Activated T-helper 1 cell treated with anti-CD3 and anti-CD28 coated beads, Interleukin-12 subunit alpha, Interleukin-12 subunit beta, Interleukin-2, Interleukin-4 antibody, amounts not matched to agents 30 ng/mL and 10 ng/mL and 1 ng/mL, durations not matched to agents 14 hours and 24 hours and 36 hours (primary cell): Measurements from ENCODE around the gene ADGRA1. TPM values are rescaled to one million over a fixed set of nuclear protein-coding genes. Genes with fewer than 3 reads are reported as not detected.

ENCODE experiments used
- DNase-seq: peaks from one replicate; pipeline ENCODE4 v3.0.0; 2021; ENCODE audit warnings: low spot score
- H3K27ac Mint-ChIP-seq: one replicate; pipeline ENCODE4 v1.8.0; 2021; ENCODE audit warnings: mild to moderate bottlenecking, mixed read lengths
- H3K27me3 Mint-ChIP-seq: one replicate; pipeline ENCODE4 v1.8.0; 2022; ENCODE audit warnings: mild to moderate bottlenecking, moderate library complexity, mixed read lengths; ENCODE audit not compliant: insufficient read depth
- H3K36me3 Mint-ChIP-seq: one replicate; pipeline ENCODE4 v1.8.0; 2021; ENCODE audit warnings: low read depth, mixed read lengths
- H3K4me1 Mint-ChIP-seq: one replicate; pipeline ENCODE4 v1.8.0; 2021; ENCODE audit warnings: low read depth, mixed read lengths
- H3K4me3 Mint-ChIP-seq: one replicate; pipeline ENCODE4 v1.8.0; 2021; ENCODE audit warnings: mild to moderate bottlenecking, moderate library complexity, mixed read lengths
- H3K9me3 Mint-ChIP-seq: one replicate; pipeline ENCODE4 v1.8.0; 2021; ENCODE audit warnings: mixed read lengths
- intact Hi-C: fragments of 100-400 bp; cut with micrococcal nuclease; formaldehyde crosslinking; loops from one replicate; pipeline ENCODE4 v1.15.1; 2024
- total RNA-seq: library from RNA; stranded (reverse); gene quantifications from 2 replicates; pipeline ENCODE4 v1.2.3, GENCODE V29; 2022

The ADGRA1 gene
- total RNA-seq, 1 donor from 2014 or later: not detected

DNA sequence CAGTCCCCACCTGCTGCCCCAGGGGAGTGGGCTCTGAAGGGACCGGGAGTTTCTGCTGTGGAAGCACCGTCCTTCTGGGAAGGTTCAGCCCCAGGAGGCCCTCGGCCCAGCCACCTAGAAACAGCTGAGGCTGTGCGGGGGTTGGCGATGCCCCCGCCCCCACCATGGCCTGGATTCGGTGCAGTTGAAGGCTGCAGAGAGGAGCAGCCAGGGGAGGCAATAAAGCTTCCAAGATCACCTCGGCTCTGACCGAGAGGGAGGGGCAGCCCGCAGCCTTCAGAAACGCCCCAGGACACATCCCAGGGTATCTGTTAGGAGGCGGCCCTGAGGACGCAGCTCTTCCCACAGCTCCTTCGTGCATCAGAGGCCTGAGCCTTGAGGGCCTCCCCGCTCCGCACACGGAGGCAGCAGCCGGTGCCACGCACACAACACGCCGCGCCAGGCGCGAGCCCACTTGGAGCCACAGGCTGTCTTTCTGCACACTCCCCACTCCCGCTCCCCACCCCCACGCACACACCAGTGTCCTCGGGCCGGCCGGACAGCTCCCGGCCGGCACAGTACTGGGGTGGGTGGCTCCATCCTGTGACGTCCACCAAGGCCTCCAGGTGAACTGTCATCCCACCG is 73.9 kb downstream of the ADGRA1 start:
- Mint-ChIP-seq H3K4me1 (no peaks in the 10 kb centered on the region), H3K27ac (no peak overlapping the region), H3K36me3 (no peaks in the 10 kb centered on the region), H3K4me3 (no peak overlapping the region), H3K9me3 (no peaks in the 10 kb centered on the region), H3K27me3 (peaks cover 3% of the 10 kb centered on the region)
- intact Hi-C loops: no loop called here
- DNase-seq: no peak

DNA sequence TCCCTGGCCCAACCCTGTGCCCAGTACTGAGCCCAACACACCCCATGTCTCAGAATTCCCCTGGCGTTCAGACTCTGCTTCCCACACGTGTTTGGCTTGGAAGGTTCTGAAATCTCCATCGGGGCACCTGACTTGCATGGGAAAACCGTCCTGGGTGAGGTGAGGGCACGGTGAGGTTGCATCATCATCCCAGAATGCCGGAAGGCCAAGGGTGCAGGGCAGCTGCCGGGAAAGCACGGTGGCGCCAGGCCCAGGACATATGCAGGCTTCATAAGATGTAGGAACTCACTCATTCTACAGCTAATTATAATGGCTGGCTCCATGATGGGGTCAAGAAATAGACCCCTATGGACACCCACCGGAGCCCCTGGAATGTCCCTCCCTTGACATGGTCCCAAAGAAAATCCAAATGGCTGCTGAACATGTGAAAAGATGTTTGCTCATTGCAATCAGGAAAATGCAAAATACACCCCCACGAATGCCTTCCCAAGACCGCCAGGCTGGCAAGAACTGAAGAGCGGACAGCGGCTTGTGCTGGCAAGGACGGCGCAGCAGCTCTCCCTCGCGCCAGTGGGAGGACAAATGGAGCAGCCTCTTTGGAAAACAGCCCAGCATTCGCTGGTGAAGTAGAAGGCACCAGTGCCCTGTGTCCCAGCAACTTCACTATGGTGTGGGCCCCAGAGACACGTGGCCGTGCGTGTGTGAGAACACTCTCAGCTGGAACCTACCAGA is 74.6 kb downstream of the ADGRA1 start:
- intact Hi-C loops: no loop called here
- Mint-ChIP-seq H3K4me1 (no peaks in the 10 kb centered on the region), H3K27me3 (peaks cover 3% of the 10 kb centered on the region), H3K4me3 (no peak overlapping the region), H3K36me3 (no peaks in the 10 kb centered on the region), H3K9me3 (no peaks in the 10 kb centered on the region), H3K27ac (no peak overlapping the region)
- DNase-seq: no peak

DNA sequence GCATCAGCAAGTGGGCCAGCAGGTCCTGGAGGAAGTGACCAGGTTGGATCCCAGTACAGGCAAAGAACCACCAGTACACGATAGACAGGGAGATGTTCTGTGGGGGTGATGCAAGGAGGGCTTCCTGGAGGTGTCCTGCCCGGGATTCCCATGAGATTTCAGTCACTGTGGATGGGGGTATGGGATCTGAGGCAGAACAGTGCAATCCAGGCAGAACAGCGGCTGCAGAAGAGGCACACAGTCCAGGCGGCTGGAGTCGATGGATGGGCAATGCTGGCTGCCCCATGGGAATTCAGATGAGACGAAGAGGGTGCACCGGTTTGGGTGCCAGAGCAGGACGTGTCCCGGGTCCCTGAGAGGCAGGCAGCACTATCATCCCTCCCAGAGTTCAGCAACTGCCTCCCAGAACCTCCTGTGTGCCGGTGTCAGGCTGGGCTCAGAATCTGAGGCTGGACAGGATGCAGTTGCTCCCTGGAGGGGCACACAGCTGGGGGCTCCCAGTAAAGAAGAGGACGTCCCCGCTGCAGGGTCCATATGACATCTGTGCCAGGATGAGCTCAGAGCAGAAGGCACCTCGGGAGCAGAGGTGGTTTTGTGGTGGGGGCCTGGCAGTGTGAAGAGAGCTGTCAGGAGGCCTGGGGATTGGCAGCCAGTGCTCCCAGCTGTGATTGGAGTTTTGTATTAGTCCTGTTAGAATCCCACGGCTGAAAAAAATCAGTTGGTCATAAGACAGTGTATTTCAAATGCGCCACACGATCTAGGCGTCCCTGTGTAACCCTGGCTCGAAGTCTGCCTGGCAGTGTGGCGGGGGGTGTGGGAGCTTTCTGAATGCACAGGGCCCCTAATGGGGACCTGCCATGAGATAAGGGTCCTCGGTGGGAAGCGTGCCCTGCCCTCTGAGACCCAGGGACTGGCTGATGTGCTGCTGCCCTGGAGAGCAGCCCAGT is 75.5 kb downstream of the ADGRA1 start:
- H3K4me3 Mint-ChIP-seq: no peak overlapping the region
- H3K27me3 Mint-ChIP-seq: peaks cover 3% of the 10 kb centered on the region
- H3K4me1 Mint-ChIP-seq: no peaks in the 10 kb centered on the region
- intact Hi-C loops: no loop called here
- H3K36me3 Mint-ChIP-seq: no peaks in the 10 kb centered on the region
- no peak overlapping the region for H3K27ac Mint-ChIP-seq
- no peak for DNase-seq
- H3K9me3 Mint-ChIP-seq: no peaks in the 10 kb centered on the region

DNA sequence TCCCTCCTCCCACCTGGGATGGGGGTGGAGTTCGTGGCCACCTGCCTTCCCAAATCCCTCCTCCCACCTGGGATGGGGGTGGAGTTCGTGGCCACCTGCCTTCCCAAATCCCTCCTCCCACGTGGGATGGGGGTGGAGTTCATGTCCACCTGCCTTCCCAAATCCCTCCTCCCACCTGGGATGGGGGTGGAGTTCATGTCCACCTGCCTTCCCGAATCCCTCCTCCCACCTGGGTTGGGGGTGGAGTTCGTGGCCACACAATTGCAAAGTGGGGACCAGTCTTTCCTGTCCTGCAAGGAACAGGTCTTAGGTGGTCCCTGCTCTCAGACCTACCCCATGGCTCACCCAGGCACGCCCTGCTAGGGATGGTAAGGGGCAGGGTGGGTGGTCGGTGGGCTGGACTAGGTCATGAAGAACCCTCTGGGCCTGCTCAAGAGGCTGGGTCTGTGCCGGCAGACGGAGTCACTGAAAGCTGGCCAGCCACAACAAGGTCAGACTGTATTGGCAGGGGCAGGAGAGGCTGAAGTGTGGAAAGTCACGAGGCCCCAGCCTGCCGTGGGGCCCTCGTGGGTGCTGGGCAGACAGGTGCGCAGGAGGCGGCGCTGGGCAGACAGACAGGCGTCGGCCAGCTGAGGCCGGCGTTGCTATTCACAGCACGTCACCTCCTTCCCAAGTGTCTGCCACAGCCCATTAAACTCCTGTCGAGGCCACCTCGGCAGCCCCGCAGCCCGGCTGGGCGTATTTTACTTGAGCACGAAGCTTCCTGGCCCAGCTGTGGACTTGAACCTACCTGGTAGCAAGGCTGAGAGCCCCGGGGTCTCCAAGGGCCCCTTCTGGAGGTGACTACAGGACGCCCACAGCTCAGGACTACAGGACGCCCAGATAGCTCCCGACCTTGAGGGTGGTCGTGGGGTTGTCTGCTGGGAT is 76.4 kb downstream of the ADGRA1 start:
- Mint-ChIP-seq H3K4me1 (no peaks in the 10 kb centered on the region), H3K36me3 (no peaks in the 10 kb centered on the region), H3K4me3 (no peak overlapping the region), H3K27me3 (peaks cover 3% of the 10 kb centered on the region), H3K27ac (no peak overlapping the region), H3K9me3 (no peaks in the 10 kb centered on the region)
- intact Hi-C loops: no loop called here
- no peak for DNase-seq

DNA sequence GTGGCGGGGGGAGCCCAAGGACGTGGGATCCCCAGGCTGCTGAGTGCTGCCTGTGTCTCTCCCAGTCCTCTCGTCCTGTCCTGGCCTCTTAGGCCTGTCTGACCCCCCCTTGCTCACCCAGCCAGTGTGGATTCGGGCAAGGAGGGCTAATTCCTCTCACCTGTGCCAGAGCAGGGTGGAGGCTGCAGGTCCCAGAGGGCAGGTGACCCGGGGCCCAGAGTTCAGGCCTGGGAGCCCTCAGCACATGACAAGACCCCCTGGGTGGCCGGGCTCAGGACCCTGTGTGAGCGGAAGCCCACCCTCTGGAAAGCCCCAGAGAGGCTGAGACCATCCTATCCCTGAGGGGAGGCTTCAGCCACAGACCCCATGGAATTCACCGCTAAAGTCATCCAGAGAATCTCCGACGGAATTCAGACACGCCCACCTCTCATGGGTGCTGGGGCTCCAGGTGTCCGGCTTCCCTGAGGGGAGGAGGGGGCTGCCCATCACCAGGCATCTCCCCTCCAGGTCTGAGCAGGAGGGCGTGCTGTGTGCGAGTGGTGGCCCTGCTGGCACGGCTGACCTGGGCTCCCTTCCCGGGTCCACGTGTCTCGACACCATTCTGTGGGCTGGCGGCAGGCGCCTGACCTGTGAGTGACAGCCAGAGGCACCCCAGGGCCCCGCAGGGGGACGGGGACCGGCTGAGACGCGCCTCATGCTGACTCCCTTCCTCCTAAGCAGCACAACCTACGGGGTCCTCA is 77.3 kb downstream of the ADGRA1 start:
- Mint-ChIP-seq H3K27ac (no peak overlapping the region), H3K4me1 (no peaks in the 10 kb centered on the region), H3K27me3 (peaks cover 3% of the 10 kb centered on the region), H3K9me3 (no peaks in the 10 kb centered on the region), H3K4me3 (no peak overlapping the region), H3K36me3 (no peaks in the 10 kb centered on the region)
- no peak for DNase-seq
- intact Hi-C loops: no loop called here

DNA sequence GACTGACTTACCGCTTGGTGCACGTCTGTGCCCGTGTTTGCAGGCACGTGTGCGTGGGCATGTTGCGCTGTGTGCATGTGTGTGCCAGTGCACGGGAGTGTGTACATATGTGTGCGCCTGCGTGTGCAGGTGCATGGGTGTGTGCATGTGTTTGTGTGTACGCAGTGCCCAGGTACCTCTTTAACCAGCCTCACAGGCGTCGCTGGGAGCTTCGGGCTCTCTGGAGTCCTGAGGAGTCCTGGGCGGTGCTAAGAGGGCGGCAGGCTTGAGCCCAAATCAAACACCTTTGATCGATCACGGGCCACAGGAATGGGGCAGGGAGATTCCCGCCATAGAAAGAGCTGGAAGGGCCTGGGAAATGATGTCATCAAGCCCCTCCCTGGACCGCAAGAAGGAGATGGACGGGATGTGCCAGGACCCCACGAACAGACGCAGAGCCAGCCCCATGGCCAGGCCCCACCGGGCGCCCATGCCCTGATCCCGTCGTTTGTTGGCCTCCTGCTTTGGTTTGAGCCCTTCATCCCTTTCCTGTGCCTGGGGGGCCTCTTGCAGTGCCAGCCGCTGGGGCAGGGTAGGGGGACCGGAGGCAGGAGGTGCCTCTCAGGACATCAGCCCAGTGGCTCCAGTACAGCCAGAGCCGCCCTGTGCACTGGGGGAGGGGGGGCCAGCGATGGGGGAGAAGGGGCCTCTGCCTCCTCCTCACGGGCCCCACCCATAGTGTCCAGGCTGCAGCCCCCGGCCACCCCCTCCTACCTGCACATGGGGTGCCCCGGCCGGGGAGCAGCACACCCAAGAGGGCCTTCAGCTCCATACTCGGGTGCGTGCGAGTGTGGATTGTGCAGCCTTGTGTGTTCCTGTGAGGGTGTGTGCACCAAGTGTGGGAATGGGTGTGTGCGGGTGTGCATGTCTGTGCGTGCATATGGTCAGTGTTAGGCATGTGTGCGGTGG is 78.1 kb downstream of the ADGRA1 start:
- H3K27ac Mint-ChIP-seq: no peak overlapping the region
- H3K36me3 Mint-ChIP-seq: no peaks in the 10 kb centered on the region
- H3K4me1 Mint-ChIP-seq: no peaks in the 10 kb centered on the region
- no peak overlapping the region for H3K4me3 Mint-ChIP-seq
- no peak for DNase-seq
- intact Hi-C loops: no loop called here
- peaks cover 3% of the 10 kb centered on the region for H3K27me3 Mint-ChIP-seq
- H3K9me3 Mint-ChIP-seq: no peaks in the 10 kb centered on the region

DNA sequence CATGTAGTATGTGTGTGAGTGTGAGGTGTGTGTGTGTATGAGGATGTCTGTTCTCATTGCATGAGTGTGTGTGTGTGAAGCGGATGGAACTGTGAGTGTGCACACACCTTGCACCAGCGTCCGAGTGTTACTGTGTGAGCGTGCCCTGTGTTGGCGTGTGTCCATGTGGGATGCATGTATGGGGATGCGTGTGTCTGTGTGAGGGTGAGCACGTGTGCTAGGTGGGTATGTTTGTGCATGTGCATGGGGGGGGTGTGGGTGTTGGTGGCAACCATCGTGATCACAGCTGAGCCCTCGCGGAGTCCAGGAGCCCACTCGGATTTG is 78.7 kb downstream of the ADGRA1 start:
- H3K27me3 Mint-ChIP-seq: no peaks in the 10 kb centered on the region
- no peaks in the 10 kb centered on the region for H3K36me3 Mint-ChIP-seq
- H3K27ac Mint-ChIP-seq: no peak overlapping the region
- intact Hi-C loops: no loop called here
- no peaks in the 10 kb centered on the region for H3K9me3 Mint-ChIP-seq
- no peak for DNase-seq
- H3K4me1 Mint-ChIP-seq: no peaks in the 10 kb centered on the region
- H3K4me3 Mint-ChIP-seq: no peak overlapping the region

DNA sequence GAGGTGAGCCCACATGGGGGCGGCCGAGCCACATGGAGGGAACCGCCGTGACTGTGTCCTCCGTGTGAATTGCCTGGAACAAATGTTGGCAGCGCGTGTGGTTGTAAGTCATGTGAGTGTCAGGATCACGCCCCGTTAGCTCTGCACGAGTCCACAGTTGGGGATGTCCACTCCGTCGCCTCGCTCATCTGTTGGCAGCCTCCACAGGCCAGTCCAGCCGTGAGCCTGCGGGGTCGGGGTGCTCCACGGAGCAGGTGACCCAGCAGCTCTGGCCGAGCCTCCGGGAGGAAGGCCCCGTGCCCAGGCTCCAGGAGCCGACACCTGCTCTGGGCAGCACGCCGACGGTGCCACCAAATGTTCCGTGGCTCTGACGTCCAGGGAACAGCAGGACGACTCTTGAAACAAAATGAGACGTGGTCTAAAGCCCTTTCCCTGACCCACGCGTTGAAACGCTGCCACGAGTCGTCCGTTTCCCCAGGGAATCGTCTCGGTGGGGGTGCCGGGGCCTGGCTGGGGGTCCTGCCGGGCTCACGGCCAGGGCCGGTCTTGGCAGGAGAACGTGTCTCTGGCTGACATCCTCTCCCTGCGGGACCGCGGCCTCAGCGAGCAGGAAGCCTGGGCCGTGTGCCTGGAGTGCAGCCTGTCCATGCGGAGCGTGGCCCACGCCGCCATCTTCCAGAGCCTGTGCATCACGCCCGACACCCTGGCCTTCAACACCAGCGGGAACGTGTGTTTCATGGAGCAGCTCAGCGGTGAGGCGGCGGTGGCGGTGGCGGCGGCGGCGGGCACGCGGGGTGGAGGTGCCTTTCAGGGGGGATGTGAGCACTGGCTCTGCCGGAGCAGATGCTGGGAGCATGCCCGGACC is 79.3 kb downstream of the ADGRA1 start:
- H3K4me3 Mint-ChIP-seq: no peak overlapping the region
- no peak overlapping the region for H3K27ac Mint-ChIP-seq
- no peak for DNase-seq
- no peaks in the 10 kb centered on the region for H3K36me3 Mint-ChIP-seq
- no peaks in the 10 kb centered on the region for H3K9me3 Mint-ChIP-seq
- peaks cover 2% of the 10 kb centered on the region for H3K27me3 Mint-ChIP-seq
- no peaks in the 10 kb centered on the region for H3K4me1 Mint-ChIP-seq
- intact Hi-C loops: no loop called here

DNA sequence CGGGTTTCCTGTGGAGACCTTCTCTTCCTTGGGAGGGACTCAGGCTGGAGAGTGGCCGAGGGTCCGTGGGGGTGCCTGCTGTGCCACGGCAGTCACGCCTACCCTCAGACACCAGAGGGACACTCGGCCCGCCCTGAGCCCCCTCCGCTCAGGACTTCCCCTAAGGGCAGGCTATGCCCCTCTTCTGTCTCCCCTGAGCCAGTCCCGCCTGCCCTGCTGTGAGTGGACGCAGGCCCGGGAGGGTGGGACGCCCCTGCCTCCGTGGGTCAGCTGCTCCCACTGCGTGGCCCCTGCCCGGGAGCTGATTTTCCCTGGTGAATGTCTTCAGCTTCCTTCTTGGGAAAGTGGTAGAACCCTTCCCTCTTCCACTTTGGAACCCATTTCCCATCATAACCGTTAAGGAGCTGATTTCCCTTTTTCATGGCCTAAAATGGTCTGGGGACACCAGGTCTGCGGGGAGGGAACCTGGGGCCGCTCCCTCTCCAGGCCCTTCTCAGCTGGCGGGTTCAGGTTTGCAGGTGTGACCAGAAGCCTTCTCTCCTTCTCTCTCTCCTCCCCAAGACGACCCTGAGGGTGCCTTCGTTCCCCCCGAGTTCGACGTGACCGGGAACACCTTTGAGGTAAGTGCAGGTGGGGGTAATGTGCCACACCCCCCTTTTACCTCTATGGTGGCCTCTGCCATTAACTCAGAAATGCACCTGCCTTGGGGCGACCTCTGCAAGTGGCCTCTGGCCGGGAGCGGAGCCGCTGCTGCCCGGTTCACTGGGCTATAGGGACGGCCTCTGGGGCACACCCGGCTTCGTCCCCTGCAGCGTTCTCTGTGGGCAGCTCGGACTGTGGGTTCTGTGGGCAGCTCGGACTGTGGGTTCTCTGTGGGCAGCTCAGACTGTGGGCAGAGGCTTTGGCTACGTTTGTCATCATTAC is 80.2 kb downstream of the ADGRA1 start:
- H3K4me1 Mint-ChIP-seq: no peaks in the 10 kb centered on the region

DNA sequence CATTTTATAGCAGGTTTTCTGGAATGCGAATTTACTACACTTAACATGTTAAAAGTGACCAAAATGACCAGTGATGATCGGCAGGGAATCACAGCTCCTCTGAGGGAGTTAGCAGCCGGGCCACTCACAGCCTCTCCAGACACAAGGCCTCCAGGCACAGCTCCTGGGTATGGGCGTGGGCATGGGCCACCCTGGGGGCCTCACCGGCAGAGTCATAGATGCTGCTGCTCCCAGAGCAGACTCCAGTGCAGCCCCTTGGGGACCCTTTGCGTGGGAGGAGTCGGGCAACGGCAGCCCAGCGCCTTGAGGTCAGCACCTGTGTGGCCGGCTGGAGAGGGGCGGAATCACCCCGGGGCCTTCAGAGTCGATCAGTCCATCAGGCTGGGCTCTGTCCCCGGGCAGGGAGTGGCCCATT is 80.9 kb downstream of the ADGRA1 start:
- Mint-ChIP-seq H3K27ac (no peak overlapping the region), H3K27me3 (peaks cover 6% of the 10 kb centered on the region), H3K4me1 (no peaks in the 10 kb centered on the region), H3K9me3 (no peaks in the 10 kb centered on the region), H3K36me3 (no peaks in the 10 kb centered on the region), H3K4me3 (no peak overlapping the region)
- intact Hi-C loops: no loop called here
- DNase-seq: no peak

More for the DNA sequence above, 80.2 kb downstream of the ADGRA1 start:
- DNase-seq: no peak
- intact Hi-C loops: no loop called here
- H3K27me3 Mint-ChIP-seq: peaks cover 6% of the 10 kb centered on the region
- no peaks in the 10 kb centered on the region for H3K36me3 Mint-ChIP-seq
- no peak overlapping the region for H3K27ac Mint-ChIP-seq
- no peaks in the 10 kb centered on the region for H3K9me3 Mint-ChIP-seq
- H3K4me3 Mint-ChIP-seq: no peak overlapping the region
